HG03432 (cell line): ENCODE measurements around the gene MEIS2.
A peak's percentile ranks its signal among the peaks of the same experiment; 100 is the strongest.

Experiments used
- ATAC-seq: cut with Tn5 transposase; IDR thresholded peaks from one replicate; pipeline ENCODE4 v1.9.1; 2021; ENCODE audit warnings: mild to moderate bottlenecking, moderate library complexity; ENCODE audit not compliant: unreplicated experiment

MEIS2 gene

DNA sequence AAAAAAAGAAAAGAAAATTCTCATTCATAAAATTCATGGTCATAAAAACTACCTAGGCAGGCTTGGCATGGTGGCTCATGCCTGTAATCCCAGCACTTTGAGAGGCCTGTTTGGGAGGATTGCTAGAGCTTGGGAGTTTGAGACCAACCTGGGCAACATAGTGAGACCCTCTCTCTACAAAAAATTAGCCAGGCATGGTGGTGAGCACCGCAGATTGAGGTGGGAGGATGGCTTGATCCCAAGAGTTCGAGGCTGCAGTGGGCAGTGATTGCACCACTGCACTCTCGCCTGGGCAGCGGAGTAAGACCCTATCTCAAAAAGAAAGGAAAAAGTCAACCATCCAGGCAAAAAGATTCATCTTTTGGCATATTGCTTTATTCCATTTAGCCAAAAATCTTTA lies 58.5 kb downstream of the MEIS2 start:
- ATAC-seq: no peak

DNA sequence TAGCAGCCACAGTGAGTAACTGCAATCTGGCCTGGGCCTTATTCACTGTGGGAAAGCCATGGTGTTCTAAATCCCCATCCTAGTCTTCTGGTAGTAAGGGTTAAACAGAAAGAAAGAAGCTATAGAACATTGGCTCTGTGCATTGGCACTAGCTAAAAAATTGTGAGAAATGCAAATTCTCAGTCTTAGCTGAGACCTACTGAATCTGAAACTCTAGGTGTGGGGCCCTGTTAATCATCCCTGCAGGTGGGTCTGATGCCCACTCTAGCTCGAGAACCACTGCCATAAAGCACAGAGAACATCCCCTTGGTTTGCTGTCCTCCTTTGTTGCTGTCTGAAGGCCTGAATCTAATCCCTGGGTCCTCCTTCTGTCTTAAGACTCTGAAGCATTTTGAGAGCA lies 59.3 kb downstream of the MEIS2 start:
- peak; percentile 47 for ATAC-seq

DNA sequence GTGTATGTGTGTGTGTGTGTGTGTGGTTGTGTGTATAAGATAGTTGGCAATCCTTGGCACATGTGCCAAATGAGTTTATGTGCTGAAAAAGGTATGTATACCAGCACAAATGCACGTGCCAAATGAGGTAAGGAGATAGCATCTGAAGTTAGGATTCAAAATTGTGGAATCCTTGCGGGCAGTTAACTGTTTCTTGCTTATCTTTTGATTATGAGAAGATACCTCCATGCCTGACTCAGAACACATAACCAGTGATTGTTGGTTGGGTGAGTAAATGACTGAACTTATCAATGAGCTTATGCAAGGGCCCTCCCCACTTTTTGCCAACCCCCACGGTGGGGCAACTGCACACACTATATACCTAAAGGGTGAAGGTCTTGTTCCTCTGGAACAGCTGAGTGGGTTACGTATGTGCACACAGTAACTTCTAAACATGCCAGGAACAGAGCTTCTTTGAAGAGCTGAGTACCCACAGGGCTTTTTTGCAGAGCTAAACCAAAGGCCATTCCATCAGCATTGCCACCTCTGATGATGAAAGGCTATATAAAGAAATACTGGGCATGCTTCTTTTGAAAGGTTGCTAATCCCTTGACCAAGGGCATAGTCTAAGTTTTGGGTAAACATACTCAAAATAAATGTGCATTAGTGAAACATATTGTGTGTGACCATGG lies 60.1 kb downstream of the MEIS2 start:
- no peak for ATAC-seq

DNA sequence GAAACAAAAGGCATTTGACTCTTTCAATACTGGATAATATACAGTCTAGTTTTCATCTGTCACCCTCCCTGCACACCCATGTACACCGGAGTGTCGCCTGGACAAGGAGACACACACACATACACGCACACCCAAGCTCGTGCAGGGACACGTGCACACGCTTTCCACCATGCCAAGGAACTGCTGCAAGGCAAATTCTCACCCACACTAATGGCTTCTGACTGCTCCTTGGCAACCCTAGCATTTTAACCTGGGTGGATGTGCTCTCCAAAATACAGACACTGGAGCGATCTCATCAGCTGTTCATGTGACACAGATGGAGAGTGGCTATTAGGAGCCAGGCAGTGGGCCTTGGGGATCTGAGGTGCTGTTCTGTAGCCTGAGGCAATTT lies 61.6 kb downstream of the MEIS2 start:
- ATAC-seq: no peak

DNA sequence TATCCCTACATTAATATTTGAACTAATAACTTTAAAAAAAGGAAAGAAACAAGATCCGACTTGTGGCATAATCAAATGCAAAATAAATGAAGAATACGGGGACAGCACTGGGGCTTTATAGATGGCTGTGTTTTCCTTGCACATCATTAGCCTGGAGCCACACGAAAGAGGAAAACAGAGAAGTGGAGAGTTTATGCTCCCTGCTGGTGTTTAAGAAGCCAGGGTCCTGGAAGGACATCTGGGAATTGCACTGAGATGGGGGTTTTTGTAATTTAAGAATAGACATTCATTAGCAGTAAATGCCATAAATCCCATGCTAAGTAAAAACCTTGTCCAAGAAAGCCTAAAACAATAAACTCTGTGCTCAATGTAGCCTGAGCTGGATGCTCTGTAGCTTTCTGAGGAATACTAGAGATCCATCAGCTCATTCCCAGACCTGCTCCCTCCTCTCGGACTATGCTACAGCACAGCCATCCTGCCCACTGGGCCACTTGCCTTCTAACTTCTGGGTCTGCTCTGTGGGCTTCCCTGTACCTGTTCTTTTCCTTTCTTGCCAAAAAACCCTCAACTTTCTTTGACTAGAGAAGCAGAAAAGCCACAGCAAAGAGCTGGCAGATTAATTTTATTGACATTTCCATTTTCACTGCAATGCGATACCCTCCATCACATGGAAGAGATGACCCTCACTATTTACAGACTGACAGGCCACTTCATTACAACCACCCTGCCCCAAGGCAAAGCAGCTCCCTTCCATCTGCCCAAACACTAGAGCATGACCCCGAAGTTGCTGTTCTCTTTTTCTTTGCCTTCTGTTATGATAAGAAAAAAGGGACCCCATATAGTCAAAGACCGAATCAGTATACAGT lies 62.3 kb downstream of the MEIS2 start:
- ATAC-seq: no peak

DNA sequence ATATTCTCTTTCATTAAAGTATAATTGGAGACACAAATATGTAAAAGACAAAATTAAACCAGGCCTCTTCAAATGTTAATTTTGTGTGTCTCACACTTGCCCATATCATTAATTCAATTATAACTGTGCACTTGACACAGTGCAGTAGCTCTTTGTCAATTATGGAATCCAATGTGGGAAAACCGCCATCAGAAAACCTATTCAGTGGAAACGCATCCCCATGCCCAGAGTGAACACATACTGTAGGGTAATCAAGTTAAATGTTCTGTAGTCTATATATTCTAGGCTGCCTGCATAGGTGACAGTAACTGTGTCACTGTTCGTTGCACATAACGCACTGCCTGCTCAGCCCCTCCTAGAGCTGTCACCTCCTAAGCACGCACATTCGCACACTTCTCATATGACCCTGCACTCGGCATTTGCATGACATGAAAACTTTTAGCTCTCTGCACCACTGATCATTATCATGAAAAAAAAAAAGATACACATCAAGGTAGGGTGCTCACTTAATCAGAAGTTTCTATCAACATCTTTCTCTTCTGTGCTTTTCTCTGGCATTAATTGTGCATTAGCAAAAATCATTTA lies 63.2 kb downstream of the MEIS2 start:
- ATAC-seq: no peak

DNA sequence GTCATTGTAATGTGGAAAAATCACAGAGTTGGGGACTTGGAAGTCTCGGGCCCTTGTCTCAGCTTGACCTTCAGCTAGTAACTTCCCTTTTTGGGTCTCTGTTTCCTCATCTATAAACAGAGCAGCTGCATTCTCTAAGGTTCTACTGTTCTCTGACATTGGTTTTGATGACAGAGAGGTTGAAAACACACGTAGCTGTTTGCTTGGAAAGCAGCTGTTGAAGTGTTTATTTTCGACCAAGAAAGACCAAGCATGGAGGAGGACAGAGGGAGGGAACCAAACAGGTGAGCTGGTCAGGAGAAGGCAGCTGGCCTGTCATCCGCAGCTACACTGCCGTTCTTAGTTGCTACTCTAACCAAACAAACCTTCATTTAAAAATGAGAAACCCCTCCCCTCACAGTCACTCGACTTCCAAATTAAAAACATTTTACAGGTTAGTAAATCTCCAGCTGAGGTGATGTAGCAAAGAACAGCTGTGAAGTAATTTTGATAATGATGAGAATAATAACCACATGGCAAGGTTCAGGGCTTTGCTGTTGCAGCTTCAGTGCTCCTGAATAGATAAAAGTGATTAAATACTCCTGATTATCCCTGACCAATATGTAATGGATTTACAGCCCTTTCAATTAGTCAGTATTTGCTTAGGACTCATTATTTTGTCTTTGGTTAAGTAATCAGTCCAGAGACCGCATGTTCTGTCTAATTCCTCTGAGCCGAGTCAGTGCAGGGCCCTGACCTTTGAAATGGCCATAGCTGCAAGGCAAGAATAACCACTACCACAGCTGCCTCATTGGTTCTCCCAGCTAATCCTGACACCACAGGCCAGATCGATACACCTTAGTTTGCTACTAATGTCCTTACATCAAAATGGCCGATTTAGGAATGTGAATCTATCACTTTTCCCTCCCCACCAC lies 65.3 kb downstream of the MEIS2 start:
- peak; percentile 64 for ATAC-seq

DNA sequence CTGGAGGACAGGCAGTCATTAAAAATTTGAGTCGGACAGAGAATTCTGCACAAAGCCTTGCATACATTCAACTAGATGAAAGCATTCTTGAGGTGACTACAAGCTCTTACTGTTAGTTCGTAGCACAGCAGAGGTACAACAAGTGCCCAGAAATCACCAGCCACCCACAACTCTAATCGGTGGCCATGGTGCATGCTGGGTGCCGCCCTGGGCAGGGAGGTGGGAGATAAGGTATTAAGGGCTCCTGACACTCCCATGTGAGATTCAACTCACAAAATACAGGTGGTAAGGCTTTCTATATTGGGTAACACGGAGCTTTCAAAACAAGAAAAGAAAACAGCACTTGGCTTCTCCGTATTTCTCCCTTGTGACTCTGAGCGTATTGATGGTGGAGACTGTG lies 66.0 kb downstream of the MEIS2 start:
- peak; percentile 26 for ATAC-seq

DNA sequence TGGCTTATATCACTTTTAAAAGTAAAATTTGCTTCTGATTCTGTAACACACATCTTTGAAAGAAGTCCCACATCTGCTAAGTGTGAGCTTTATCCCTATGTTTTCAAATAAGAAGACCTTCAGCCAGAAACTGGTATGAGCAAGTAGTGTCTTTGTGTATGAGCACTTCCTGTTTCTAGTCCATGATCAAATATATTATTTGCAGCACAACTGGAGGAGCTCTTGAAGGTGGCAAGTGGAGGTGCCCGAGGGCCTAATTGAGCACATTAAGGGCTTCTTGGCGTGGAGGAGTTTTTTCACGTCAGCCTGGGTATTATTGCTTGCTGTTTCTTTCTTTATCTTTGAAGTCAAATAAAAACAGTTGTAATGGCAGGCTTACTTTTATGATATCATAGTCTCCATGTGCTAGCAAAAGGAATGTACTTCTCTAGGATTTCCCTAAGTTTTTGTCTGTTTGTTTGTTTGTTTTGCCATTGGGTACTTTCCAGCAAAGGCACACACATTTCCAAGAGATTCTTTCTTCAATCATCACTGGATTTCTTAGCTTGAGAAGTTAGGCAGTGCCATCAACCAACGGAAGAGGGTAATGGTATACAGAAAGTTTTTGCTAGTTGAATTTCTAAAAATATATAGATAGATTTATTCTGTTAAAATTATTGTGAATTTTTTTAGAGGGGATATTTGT lies 68.1 kb downstream of the MEIS2 start:
- ATAC-seq: no peak

DNA sequence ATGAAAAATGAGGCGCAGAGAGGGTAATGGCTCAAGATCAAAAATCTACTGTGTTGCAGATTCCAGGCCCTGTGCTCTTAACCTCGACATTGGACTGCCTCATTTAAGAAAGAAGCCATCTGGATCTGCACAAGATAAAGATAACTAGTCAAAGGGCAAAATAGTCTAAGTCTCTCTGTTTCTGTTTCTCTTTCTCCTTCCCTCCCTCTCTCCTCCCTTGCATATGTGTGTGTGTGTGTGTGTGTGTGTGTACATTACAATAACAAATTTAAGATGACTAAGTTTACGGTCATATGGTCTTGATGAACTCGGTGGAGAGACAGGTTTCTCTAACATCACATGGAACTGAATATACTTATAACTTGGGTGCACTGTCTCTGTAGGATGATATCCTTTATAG lies 69.2 kb downstream of the MEIS2 start:
- ATAC-seq: no peak

DNA sequence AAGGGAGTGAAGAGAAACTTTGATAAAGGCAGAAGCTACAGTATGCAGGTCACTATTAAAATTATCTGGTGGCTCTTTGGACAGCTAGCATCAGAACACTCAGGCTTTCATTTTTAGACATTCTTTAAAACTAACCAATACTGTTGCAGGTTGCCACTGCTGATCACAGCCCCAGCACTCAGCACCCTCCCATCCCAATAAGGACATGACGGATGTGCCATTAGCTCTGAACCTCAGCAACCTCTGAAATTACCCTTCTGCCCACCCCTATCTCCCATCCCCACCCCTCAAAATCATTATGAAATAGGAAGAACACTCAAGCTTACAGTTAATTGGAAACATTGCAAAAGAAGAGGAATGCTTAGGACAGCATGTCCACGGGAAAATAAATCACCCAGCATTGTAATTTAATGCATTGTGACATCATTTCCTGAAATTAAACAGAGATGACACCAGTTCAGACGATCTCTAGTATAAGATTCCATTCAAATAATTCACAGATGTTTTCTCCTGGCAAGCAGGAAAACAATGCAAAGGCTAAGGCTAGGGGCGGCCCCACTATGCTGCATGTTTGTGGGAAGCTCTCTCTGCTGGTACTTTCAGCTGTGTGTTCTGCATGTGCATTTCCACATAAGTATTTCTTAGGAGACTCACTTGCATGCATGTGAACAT lies 71.6 kb downstream of the MEIS2 start:
- no peak for ATAC-seq

DNA sequence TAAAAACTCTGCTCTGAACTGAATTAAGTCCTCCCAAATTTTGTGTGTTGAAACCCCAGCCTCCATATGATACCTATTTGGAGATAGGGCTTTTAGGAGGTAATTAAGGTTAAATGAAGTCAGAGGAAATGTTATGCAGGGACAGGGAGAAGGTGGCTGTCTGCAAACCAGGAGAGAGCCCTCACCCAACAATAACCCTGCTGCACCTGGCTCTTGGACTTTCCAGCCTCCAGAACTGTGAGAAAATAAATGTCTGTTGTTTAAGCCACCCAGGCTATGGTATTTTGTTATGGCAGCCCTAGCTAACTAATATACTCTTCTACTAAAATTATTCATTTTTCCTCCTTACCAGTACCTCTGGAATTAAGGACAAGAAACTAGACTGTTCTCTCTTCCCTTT lies 79.5 kb downstream of the MEIS2 start:
- ATAC-seq: no peak

DNA sequence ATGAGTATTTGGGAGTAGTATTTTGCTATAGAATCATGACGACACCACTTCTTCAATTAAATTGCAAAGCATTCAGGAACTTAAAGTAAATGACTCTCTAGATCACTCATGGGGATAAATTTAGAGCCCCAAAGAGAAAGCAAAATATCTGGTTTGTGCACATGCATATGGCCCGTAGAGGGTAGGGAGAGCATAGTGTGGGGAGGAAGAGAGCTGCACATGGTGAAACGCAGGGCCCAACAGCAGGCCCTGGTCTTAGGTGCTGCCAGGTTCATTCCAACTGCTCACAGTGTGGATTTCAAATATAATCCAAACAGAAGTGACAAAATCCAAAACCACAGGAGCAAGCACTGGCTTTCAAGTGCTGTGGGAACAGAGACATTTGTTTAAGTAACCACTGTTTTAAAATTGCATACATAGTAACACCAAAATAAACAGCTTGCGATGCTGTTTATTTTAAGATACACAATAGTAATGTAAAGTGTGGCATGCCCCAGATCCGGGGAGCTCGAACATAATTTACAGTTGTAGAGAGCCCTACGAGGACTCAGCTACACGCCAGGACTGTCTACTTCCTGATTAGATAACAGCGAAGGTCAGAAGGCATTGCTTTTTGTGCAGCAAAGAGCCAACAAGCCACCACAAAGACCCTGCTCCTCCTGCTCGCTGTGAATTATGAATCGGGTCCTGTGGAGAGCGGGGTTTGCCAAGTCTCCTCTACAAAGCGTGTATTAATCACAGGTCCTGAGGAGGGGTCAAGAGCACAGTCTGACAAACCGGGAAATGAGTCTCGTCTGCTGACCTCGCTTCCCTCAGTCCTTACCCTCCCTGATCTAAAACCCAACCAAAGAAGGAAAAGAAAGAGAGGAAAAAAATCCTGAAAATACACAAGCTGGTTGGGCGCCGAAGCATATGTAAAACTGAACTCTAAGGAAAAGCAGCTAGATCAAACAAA lies 80.6 kb downstream of the MEIS2 start:
- ATAC-seq: no peak

DNA sequence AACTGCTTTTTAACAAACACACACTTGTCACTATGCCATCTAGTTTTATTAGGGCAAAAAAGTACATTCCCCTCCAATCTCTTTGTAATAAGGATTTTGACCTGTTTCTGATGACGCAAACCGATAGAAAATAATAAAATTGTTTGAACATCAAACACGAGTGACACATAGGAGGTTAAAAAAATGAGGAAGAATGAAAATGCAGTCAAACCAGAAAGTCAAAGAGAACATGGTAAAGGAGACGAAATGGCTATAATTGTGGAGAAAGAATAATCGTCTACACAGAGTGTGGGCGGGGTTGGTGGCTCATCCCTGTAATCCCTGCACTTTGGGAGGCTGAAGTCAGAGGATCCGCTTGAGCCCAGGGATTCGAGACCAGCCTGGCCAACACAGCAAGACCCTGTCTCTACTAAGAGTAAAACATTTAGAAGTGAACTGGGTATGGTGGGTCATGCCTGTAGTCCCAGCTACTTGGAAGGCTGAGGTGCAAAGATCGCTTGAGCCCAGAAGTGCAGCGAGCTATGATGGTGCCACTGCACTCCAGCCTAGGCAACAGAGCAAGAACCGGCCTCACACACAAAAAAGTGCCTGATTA lies 83.2 kb downstream of the MEIS2 start:
- no peak for ATAC-seq

DNA sequence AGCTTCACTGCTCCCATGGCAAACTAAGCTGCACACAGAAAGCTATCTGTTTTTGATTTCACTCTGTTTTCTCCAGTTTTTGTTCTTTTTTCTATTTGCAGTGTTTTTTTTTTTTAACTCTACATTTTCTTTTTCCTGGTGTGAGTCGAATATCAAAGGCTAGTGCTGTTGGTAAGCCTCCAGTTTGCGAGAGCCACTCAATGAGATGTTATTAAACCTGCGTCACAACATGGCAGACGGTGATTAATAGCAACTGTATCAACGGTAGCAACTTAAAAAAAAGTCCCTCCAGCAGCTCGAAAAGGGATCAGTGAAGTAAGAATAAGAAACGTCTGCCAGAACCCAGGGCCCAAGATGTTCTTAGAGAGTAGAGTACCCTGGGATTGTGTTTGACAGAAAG lies 84.1 kb downstream of the MEIS2 start:
- ATAC-seq: no peak

DNA sequence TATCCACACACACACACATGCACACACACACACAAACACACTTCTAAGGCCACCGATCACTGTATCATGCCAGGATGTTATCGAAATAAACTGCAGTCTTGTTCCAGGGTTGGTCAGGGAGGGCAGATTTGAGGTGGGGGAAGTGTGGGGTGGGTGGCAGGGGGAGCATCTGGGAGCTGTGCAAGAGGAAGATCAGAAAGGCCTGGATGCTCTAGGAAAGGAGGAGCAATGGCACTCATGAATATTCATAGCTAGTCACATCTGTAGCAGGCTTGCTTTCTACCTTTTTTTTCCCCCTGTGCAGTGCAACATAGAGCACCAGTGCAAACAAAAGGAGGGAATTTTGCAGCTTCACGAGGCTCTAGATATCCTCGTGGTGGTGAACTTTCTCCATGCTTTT lies 84.9 kb downstream of the MEIS2 start:
- peak; percentile 19 for ATAC-seq

DNA sequence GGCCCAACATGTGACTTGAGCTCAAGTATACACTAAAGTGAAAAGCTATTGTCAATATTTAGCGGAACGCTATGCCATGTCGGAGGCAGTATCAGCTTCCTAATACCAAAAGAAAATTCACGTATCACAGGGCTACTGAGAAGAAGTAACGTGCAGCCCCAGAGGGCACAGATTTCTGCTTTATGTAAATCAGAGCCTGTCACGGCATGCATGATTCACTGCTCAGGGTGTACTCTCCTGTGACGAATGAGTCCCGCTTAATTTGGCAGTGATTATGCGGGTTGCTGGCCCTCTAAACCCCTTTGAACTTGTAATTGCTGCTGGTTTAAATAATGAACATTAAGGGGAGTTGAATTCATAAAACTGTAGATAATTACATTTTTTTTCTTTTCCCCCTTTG lies 85.3 kb downstream of the MEIS2 start:
- ATAC-seq: peak; percentile 64

DNA sequence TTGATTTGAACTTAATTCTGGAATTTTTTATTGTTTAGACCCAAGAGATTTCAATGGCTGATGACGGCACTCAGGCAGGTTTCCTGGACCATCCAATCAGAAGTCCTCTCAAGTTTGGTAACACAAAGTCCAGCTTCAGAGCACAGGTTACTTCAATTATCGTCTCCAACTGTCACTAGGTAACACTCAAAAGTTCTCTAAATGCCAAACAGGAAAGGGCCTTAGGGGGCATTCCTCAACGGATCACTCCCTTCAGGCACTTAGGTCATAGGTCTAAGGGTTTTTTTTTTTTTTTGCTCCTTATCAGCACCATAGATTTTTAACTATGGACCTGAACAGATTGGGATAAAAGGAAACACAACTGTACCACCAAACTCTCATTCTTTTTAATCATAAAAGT lies 85.8 kb downstream of the MEIS2 start:
- ATAC-seq: no peak
